DMS153 (cell line): ENCODE data around the gene ERH.

ENCODE experiments used
- DNase-seq: peaks from one replicate; lab custom pipeline; 2025; lab: John Stamatoyannopoulos, UW

Gene ERH

GRCh38 chr14:69355607-69356281 is 42.4 kb downstream of the ERH start:
- DNase-seq: no peak

GRCh38 chr14:69355154-69355597 is 42.9 kb downstream of the ERH start:
- DNase-seq: no peak

- DNase-seq: no peak
Observed at GRCh38 chr14:69354383-69355153, 43.5 kb downstream of the ERH start.

GRCh38 chr14:69353168-69353567 is 44.9 kb downstream of the ERH start:
- DNase-seq: no peak

GRCh38 chr14:69351911-69352310 is 46.2 kb downstream of the ERH start:
- no peak for DNase-seq

- no peak for DNase-seq
Observed at GRCh38 chr14:69351385-69351784, 46.7 kb downstream of the ERH start.

- no peak for DNase-seq
Observed at GRCh38 chr14:69350892-69351291, 47.2 kb downstream of the ERH start.

GRCh38 chr14:69349091-69349777 is 48.9 kb downstream of the ERH start:
- DNase-seq: no peak

- DNase-seq: no peak
Observed at GRCh38 chr14:69346710-69347109, 51.4 kb downstream of the ERH start.

- DNase-seq: no peak
Observed at GRCh38 chr14:69345402-69345801, 52.7 kb downstream of the ERH start.

GRCh38 chr14:69344171-69344570 is 53.9 kb downstream of the ERH start:
- no peak for DNase-seq

- DNase-seq: no peak
Observed at GRCh38 chr14:69342928-69343525, 55.1 kb downstream of the ERH start.

- DNase-seq: no peak
Observed at GRCh38 chr14:69339426-69339825, 58.7 kb downstream of the ERH start.

- no peak for DNase-seq
Observed at GRCh38 chr14:69337984-69338383, 60.1 kb downstream of the ERH start.

- DNase-seq: no peak
Observed at GRCh38 chr14:69335371-69335771, 62.7 kb downstream of the ERH start.

- DNase-seq: no peak
Observed at GRCh38 chr14:69334576-69334975, 63.5 kb downstream of the ERH start.

- DNase-seq: no peak
Observed at GRCh38 chr14:69333791-69334337, 64.2 kb downstream of the ERH start.

- DNase-seq: no peak
Observed at GRCh38 chr14:69332782-69333395, 65.2 kb downstream of the ERH start.

- no peak for DNase-seq
Observed at GRCh38 chr14:69331206-69331605, 66.9 kb downstream of the ERH start.
